GM12875 (cell line): ENCODE measurements around the gene MAP4K2.

Experiments
- H3K4me3 ChIP-seq: one replicate; pipeline ENCODE4 v1.5.1; 2011; ENCODE audit warnings: low read depth, low read length, control low read depth
- TF ChIP-seq, protein P1 (sequence below): IDR thresholded peaks from 2 replicates; pipeline ENCODE4 v1.5.1; 2011; ENCODE audit warnings: low read depth, mild to moderate bottlenecking, control low read depth, inconsistent platforms, low read length, moderate library complexity, borderline replicate concordance; ENCODE audit not compliant: insufficient read depth

Gene MAP4K2

DNA sequence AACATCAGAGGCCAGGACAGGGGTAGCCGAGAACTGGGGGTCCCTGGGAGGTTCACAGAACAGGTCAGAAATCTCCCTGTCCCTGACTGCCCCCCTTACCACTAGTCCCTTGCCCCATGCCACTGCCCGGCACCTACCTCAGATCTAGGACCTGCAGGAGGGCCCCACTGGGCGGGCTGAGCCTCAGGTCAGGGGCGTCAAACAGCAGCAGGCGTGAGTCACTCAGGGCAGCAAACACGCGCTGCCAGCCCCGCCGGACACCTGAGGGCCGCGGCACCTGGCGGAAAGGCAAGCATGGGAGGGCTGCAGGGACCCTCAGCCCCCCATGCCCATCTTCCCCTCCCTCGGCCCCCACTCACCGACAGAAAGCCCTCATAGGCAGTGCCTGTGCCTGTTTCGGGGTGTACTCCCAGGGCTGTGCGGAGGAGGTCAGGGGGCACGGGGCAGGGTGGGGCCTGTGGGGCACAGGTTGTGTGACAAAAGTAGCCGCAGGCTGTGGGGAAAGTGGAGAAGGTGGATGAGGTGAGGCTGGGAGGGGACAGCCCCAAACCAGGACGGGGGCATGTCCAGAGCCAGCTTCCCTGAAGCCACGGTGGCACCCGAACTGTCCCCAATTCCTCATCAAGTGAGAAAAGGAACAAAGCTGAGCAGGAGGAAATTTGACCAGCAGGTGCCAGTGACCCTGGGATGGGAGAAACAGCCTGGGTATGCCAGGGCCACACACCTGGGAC is 29.6 kb upstream of the MAP4K2 start:
- TF ChIP-seq, protein P1, sequence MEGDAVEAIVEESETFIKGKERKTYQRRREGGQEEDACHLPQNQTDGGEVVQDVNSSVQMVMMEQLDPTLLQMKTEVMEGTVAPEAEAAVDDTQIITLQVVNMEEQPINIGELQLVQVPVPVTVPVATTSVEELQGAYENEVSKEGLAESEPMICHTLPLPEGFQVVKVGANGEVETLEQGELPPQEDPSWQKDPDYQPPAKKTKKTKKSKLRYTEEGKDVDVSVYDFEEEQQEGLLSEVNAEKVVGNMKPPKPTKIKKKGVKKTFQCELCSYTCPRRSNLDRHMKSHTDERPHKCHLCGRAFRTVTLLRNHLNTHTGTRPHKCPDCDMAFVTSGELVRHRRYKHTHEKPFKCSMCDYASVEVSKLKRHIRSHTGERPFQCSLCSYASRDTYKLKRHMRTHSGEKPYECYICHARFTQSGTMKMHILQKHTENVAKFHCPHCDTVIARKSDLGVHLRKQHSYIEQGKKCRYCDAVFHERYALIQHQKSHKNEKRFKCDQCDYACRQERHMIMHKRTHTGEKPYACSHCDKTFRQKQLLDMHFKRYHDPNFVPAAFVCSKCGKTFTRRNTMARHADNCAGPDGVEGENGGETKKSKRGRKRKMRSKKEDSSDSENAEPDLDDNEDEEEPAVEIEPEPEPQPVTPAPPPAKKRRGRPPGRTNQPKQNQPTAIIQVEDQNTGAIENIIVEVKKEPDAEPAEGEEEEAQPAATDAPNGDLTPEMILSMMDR: no peak
- no peak overlapping the region for H3K4me3 ChIP-seq

DNA sequence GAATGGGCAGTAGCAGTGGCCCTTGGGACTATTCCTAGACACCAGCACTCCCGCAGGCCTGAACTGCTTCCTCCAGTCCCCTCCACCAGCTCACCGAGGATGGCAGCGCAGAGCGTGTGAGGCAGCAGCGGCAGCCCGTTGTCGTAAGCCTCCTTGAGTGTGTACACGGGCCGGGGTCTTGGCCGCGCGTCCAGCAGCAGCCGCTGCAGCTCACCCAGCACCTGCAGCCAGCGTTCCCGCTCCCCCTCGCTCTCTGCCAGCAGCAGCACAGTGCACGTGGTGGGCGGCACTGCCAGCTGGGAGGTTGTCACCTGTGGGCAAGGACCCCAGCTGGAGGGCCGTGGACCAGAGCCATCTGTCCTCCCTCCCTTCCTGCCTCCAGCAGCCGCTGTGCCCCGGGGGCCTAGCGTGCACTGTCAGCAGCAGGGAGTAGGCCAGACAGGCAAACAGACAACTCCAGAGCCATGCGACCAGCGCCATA is 28.4 kb upstream of the MAP4K2 start:
- TF ChIP-seq, protein P1: no peak
- no peak overlapping the region for H3K4me3 ChIP-seq

DNA sequence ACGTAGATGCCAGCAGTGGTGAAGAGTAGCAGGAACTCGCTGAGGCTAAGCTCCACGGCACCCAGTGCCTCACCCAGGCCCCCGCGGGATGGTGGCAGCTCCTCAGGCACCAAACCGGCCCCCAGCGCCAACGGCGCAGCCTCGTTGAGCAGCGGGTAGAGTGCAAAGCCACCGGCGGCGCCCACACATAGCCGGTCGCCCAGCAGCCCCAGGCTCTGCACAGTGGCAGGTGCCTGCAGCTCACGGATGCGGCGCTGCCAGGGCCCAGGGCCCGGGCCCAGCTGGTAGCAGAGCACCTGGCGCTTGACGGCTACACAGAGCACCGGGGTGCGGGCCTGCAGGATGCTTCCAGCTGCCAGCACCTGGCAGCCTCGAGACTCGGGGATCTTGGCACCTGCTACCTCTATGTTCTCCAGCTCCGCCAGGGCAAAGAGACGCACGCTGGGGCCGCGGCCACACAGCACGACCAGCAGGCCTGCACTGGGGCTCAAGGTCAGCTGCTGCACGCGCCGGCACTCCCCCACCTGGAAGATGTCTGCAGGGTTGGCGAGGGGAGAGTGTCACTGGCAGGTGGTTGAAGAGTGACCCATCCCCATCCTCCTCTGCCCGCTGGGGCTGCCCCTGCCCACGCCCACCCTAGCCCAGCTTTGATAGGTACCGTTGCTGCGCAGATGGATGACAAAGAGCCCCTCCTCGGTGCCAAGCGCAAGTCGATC is 26.7 kb upstream of the MAP4K2 start:
- TF ChIP-seq, protein P1: no peak
- H3K4me3 ChIP-seq: no peak overlapping the region

DNA sequence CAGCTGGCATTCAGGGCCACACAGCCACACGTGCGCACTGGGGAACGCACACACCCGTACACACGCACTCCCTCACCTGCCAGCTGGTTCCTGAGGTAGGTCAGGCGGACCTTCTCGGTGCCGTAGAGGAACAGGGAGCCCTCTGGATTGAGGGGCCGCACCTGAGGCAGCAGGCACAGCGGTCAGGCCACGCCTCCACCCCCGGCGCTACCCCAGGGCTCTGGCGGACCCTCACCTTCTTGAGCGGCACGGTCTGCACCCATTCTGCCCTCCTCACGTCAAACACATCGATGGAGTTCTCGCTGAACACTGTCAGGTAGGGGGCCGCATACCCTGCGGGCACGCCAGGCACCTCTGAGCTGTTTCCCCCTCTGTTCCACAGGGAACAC is 24.4 kb upstream of the MAP4K2 start:
- TF ChIP-seq, protein P1: no peak
- no peak overlapping the region for H3K4me3 ChIP-seq

DNA sequence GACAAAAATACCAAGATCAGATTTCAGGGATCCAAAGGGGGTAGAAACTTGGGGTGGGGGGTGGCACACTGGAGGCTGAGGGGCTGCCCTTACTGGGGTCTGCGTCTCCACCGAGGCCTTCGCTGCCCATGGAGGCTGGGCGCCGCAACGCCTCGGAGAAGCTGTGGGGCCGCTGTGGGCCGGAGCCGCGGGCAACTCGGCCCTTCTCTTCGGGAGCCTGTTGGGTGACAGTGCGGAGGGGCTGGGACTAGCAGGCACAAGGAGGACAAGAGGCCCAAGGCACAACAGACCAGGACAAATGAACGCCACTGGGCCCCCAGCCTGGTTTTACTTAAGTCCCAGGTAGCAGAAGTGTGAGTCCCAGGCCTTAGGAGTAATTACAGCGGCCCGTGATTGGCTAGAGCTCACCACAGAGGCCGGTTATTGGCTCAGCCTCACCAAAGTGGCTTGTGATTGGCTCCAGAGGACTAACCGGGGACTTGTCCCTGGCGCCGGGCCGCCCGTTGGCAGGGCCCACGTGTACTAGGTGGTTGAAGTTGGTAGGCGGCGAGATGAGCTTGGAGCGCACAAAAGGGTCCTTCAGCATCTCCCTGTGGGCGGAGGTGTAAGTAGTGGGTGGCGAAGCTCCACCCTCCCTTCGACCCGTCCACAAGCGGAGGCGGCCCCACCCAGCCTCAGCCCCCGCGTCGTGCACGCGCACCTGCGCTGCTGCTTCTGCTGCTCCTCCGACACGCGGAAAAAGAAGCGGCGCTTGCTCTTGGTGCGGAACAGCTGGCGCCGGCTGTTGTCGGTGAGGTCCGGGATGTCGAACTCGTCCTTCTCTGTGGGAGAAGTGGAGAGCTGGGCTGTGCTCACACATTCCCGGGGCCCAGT is 23.8 kb upstream of the MAP4K2 start:
- no peak overlapping the region for H3K4me3 ChIP-seq
- TF ChIP-seq, protein P1: no peak

DNA sequence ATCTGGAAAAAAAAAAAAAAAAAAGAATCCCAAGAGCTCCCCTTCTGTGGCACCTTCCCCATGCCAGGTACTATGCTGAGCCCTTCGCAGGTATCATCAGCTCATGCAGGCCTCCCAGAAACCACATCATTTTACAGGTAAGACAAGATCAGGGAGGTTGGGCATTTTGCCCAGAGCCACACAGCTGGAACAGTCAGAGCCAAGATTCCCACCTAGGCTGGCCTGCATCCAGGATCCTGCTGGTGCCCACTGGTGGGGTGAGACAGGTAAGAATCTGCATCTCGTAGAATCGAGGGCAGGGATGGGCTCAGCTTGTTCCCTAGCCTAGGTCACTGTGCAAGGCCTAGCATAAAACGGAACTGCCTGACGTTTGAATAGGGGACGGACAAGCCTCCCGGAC is 23.0 kb upstream of the MAP4K2 start:
- no peak overlapping the region for H3K4me3 ChIP-seq
- TF ChIP-seq, protein P1: no peak
